PC-9 (cell line): ENCODE measurements around the gene KRT8.

Source experiments
- EZH2 ChIP-seq: fragments of 200-600 bp; sonication (generic); IDR thresholded peaks from 2 replicates; pipeline ENCODE4 v1.8.0; 2017; ENCODE audit warnings: antibody characterized with exemption, low read depth
- TF ChIP-seq, protein P1 (sequence below): fragments of 200-600 bp; sonication (generic); conservative IDR thresholded peaks from 2 replicates; pipeline ENCODE4 v1.6.1; 2017; ENCODE audit warnings: mixed run types, antibody characterized with exemption, mild to moderate bottlenecking, moderate library complexity

DNA sequence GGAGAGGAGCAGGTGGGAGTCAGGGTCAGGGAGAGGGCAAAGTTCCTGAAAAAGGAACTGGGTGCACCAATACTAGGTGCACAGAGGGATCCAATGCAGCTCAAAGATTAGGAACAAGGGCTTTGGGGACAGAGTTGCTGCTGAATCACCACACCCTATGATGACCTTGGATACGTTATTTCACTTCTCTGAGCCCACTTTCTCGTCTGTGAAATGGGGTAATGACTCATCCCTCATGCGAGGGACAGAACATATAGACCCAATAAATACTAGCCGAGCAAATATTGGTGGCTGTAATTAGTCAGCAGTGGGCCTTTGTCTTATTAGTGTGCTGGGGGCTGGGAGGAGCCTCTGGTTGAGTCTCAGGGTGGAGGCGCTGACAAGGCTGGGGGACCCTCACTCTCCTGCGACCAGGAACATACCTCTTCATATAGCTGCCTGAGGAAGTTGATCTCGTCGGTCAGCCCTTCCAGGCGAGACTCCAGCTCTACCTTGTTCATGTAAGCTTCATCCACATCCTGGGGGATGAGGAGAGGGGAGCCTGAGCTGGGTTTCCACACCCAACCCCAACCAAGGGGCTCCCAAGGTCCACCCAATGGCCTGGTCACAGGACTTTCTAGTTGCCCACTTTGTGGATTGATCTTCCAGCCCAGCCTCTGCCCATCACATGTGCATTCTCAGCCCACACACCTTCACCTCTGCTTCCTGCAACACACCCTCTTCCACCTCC lies 4.5 kb downstream of the KRT8 start:
- TF ChIP-seq, protein P1, sequence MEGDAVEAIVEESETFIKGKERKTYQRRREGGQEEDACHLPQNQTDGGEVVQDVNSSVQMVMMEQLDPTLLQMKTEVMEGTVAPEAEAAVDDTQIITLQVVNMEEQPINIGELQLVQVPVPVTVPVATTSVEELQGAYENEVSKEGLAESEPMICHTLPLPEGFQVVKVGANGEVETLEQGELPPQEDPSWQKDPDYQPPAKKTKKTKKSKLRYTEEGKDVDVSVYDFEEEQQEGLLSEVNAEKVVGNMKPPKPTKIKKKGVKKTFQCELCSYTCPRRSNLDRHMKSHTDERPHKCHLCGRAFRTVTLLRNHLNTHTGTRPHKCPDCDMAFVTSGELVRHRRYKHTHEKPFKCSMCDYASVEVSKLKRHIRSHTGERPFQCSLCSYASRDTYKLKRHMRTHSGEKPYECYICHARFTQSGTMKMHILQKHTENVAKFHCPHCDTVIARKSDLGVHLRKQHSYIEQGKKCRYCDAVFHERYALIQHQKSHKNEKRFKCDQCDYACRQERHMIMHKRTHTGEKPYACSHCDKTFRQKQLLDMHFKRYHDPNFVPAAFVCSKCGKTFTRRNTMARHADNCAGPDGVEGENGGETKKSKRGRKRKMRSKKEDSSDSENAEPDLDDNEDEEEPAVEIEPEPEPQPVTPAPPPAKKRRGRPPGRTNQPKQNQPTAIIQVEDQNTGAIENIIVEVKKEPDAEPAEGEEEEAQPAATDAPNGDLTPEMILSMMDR: no peak
- no peak for TF ChIP-seq EZH2
